NOMO-1 treated with DMSO at 0.1 percent for 48 hours (cell line): Measurements from ENCODE around the gene AADACL3.
"Not testable (repeated sequence)": the region's sequence is repeated elsewhere in the genome, so short reads cannot be mapped to it uniquely, and the experiment has no call there.

ENCODE experiments used
- DNase-seq: peaks from one replicate; lab custom pipeline; 2025; ENCODE audit not compliant: unreplicated experiment; lab: John Stamatoyannopoulos, UW

The AADACL3 gene

GRCh38 chr1:12714710-12715475, 1.0 kb upstream of the AADACL3 start:
- no peak for DNase-seq

- no peak for DNase-seq
Measured at GRCh38 chr1:12717301-12717838, 1.5 kb downstream of the AADACL3 start.

GRCh38 chr1:12722626-12723025, 6.7 kb downstream of the AADACL3 start:
- no peak for DNase-seq

GRCh38 chr1:12728391-12728790, 12.5 kb downstream of the AADACL3 start:
- no peak for DNase-seq

GRCh38 chr1:12730156-12730555, 14.2 kb downstream of the AADACL3 start:
- no peak for DNase-seq

- DNase-seq, result not testable (repeated sequence)
Measured at GRCh38 chr1:12731084-12731483, 15.2 kb downstream of the AADACL3 start.

GRCh38 chr1:12734651-12735050, 18.7 kb downstream of the AADACL3 start:
- DNase-seq, result no peak

GRCh38 chr1:12738934-12739333, 23.0 kb downstream of the AADACL3 start:
- no peak for DNase-seq

GRCh38 chr1:12739613-12740012, 23.7 kb downstream of the AADACL3 start:
- no peak for DNase-seq

- DNase-seq, result no peak
Measured at GRCh38 chr1:12741946-12742345, 26.0 kb downstream of the AADACL3 start.

GRCh38 chr1:12745126-12745991, 29.4 kb downstream of the AADACL3 start:
- DNase-seq, result no peak

GRCh38 chr1:12745992-12746323, 30.0 kb downstream of the AADACL3 start, which contains the start of gene CFAP107:
TSS of gene CFAP107 (plus strand) at chr1:12746200. CDS start at chr1:12746431, 231 bp downstream.
- no peak for DNase-seq

GRCh38 chr1:12748778-12749355, 33.0 kb downstream of the AADACL3 start:
- no peak for DNase-seq

- no peak for DNase-seq
Measured at GRCh38 chr1:12754738-12755137, 38.8 kb downstream of the AADACL3 start.

- no peak for DNase-seq
Measured at GRCh38 chr1:12756273-12756672, 40.4 kb downstream of the AADACL3 start.

- no peak for DNase-seq
Measured at GRCh38 chr1:12756768-12757413, 41.0 kb downstream of the AADACL3 start.

- no peak for DNase-seq
Measured at GRCh38 chr1:12757836-12758235, 41.9 kb downstream of the AADACL3 start.

GRCh38 chr1:12760256-12760795, 44.4 kb downstream of the AADACL3 start:
- DNase-seq, result no peak

- no peak for DNase-seq
Measured at GRCh38 chr1:12761781-12762180, 45.9 kb downstream of the AADACL3 start.

- no peak for DNase-seq
Measured at GRCh38 chr1:12762766-12763165, 46.9 kb downstream of the AADACL3 start.

GRCh38 chr1:12763479-12763878, 47.6 kb downstream of the AADACL3 start:
- no peak for DNase-seq
